Pancreas (tissue), 10 donors: Measurements from ENCODE around the gene RNF123. TPM values are rescaled to one million over a fixed set of nuclear protein-coding genes. Genes with fewer than 3 reads are reported as not detected.

Experiments
- ATAC-seq, 4 donors: fragments of 200-7000 bp; cut with Tn5 transposase; one replicate each; pipeline versions ENCODE4 v1.8.0 to v1.9.1; 2020; ENCODE audit warnings: mild to moderate bottlenecking in 4 of 4, moderate library complexity in 4 of 4
- DNase-seq, 6 donors: peaks; one replicate each; pipeline ENCODE4 v3.0.0-alpha.2; 2020
- FAIRE-seq: peaks from 2 replicates; lab custom pipeline; 2012; peaks lifted over from hg19 to GRCh38; lab: Jason Lieb, UNC
- H3K27ac ChIP-seq, 4 donors: fragments of 200-600 bp; sonication (generic); 1 replicate in 3 of 4; 2 replicates in 1 of 4; pipeline versions ENCODE4 v1.5.0 to v1.8.0; 2020
- H3K27me3 ChIP-seq, 4 donors: fragments of 200-600 bp; one replicate each; pipeline ENCODE4 v1.8.0; 2021
- H3K36me3 ChIP-seq, 3 donors: fragments of 200-600 bp; sonication (generic) in 1 of 3; one replicate each; pipeline versions ENCODE4 v1.5.0 to v1.8.0; 2020 to 2021
- H3K4me1 ChIP-seq, 3 donors: fragments of 200-600 bp; one replicate each; pipeline ENCODE4 v1.8.0; 2021
- H3K4me3 ChIP-seq, 4 donors: fragments of 200-600 bp; sonication (generic) in 2 of 4; one replicate each; pipeline versions ENCODE4 v1.5.0 to v1.8.0; 2020 to 2021
- H3K9me3 ChIP-seq, 4 donors: fragments of 200-600 bp; one replicate each; pipeline ENCODE4 v1.8.0; 2021
- CTCF ChIP-seq, 4 donors: fragments of 200-600 bp; sonication (generic) in 3 of 4; IDR thresholded peaks; one replicate each; pipeline versions ENCODE4 v1.5.0 to v1.8.0; 2021; ENCODE audit warnings: antibody characterized with exemption in 4 of 4
- WGBS, 2 donors: extraction: QIAGEN DNeasy Blood & Tissue Kit; methylation state at CpG; one replicate each; pipeline ENCODE4 v1.1.7; 2013; 5-methylcytosine and 5-hydroxymethylcytosine counted together
- intact Hi-C, 3 donors: fragments of 100-400 bp; cut with DNase I; formaldehyde crosslinking; loops; one replicate each; pipeline versions ENCODE4 v1.11.1 to v1.14.2; 2022
- polyA plus RNA-seq, 2 donors: library from polyadenylated mRNA; stranded (reverse); fragments of 200-250 nt; gene quantifications; one replicate each; pipeline ENCODE4 v1.2.3, GENCODE V29; 2013
- total RNA-seq, 6 donors: library from RNA; stranded (reverse); fragmentation: NEBNext Ultra II Directional in 4 of 6; extraction: Animal tissue kit (Norgen Biotek cat#: 25700) in 4 of 6; gene quantifications; one replicate each; pipeline versions ENCODE4 v1.2.1 to v1.2.4, GENCODE V29; 2021 to 2023
- donor health status: healthy with polysubstance abuse.
- donor health status: DM: no; HTN: no; CAD: no; lungs with moderate emphysema.
- donor health status: DM: no; HTN: no; CAD: no.
- donor health status: control.
- donor health status: control.
- donor health status: Bipolar disorder and iron deficiency.
- donor health status: DM: yes; HTN: yes; CAD: no.
- donor health status: DM: no; HTN: no; CAD: no.
- donor health status: DM: no; HTN: no; CAD: no.
- donor health status: DM: yes; HTN: yes; CAD: no.

The RNF123 gene
- total and polyA plus RNA-seq, 8 donors = 13.5 to 27.6 (median 20.6) TPM

GRCh38 chr3:49650177-49650576, 39.2 kb upstream of the RNF123 start:
- ATAC-seq = no peak
- WGBS, 2 donors = 79 to 86% methylated on average over 1 of the region's 1 CpG
- Histone ChIP-seq H3K9me3 (no peaks in the 10 kb centered on the region), H3K4me3 (no peak overlapping the region), H3K36me3 (no peaks in the 10 kb centered on the region), H3K27ac (no peak overlapping the region), H3K4me1 (peaks cover 7 to 13% (median 9%) of the 10 kb centered on the region in 3 donors), H3K27me3 (no peaks in the 10 kb centered on the region)
- intact Hi-C loops = loop anchor here in 2 of 3 donors (10.0 kb wide), 2 partner anchors 85 to 105 kb away; no protein-coding TSS in a partner anchor
- FAIRE-seq = no peak
- no peak for TF ChIP-seq CTCF (IDR thresholded peaks at IDR 0.05)
- DNase-seq = no peak

GRCh38 chr3:49650637-49651036, 38.7 kb upstream of the RNF123 start:
- no peak for TF ChIP-seq CTCF (IDR thresholded peaks at IDR 0.05)
- ATAC-seq = no peak
- H3K36me3 ChIP-seq = no peaks in the 10 kb centered on the region
- no peak overlapping the region for H3K27ac ChIP-seq
- no peak overlapping the region for H3K4me3 ChIP-seq
- no peaks in the 10 kb centered on the region for H3K9me3 ChIP-seq
- DNase-seq = no peak
- 73 to 78% methylated on average over 8 of the region's 8 CpGs for WGBS, 2 donors
- FAIRE-seq = no peak
- peaks cover 7 to 13% (median 9%) of the 10 kb centered on the region in 3 donors for H3K4me1 ChIP-seq
- H3K27me3 ChIP-seq = no peaks in the 10 kb centered on the region
- intact Hi-C loops = loop anchor here in 2 of 3 donors (10.0 kb wide), 2 partner anchors 86 to 106 kb away; no protein-coding TSS in a partner anchor

GRCh38 chr3:49652218-49652902, 37.0 kb upstream of the RNF123 start:
- H3K4me3 ChIP-seq = no peak overlapping the region
- intact Hi-C loops = loop anchor here in 2 of 3 donors (10.0 kb wide), 2 partner anchors 88 to 108 kb away; no protein-coding TSS in a partner anchor
- no peaks in the 10 kb centered on the region for H3K27me3 ChIP-seq
- FAIRE-seq = no peak
- H3K4me1 ChIP-seq = peaks cover 7 to 13% (median 9%) of the 10 kb centered on the region in 3 donors
- H3K27ac ChIP-seq = no peak overlapping the region
- 86 to 87% methylated on average over 33 to 36 of the region's 36 CpGs for WGBS, 2 donors
- DNase-seq = peak in 1 of 6 donors; percentile 14
- no peak for ATAC-seq
- TF ChIP-seq CTCF (IDR thresholded peaks at IDR 0.05) = no peak
- H3K36me3 ChIP-seq = no peaks in the 10 kb centered on the region
- H3K9me3 ChIP-seq = no peaks in the 10 kb centered on the region

GRCh38 chr3:49652903-49653415, 36.4 kb upstream of the RNF123 start:
- peaks cover 4 to 9% (median 8%) of the 10 kb centered on the region in 3 donors for H3K4me1 ChIP-seq
- 84 to 90% methylated on average over 21 of the region's 21 CpGs for WGBS, 2 donors
- no peak for FAIRE-seq
- ATAC-seq = no peak
- no peak overlapping the region for H3K4me3 ChIP-seq
- H3K27me3 ChIP-seq = no peaks in the 10 kb centered on the region
- no peak overlapping the region for H3K27ac ChIP-seq
- no peaks in the 10 kb centered on the region for H3K9me3 ChIP-seq
- intact Hi-C loops = loop anchor here in 2 of 3 donors (10.0 kb wide), 2 partner anchors 88 to 108 kb away; no protein-coding TSS in a partner anchor
- no peak for TF ChIP-seq CTCF (IDR thresholded peaks at IDR 0.05)
- H3K36me3 ChIP-seq = no peaks in the 10 kb centered on the region
- DNase-seq = peak in 1 of 6 donors; percentile 36
